ENCODE results near the gene ADAMTSL1. TPM values are rescaled to one million over a fixed set of nuclear protein-coding genes. Genes with fewer than 3 reads are reported as not detected.

The ADAMTSL1 gene
- total RNA-seq, 1 donor from 2014 or later, result 1.6 TPM

DNA sequence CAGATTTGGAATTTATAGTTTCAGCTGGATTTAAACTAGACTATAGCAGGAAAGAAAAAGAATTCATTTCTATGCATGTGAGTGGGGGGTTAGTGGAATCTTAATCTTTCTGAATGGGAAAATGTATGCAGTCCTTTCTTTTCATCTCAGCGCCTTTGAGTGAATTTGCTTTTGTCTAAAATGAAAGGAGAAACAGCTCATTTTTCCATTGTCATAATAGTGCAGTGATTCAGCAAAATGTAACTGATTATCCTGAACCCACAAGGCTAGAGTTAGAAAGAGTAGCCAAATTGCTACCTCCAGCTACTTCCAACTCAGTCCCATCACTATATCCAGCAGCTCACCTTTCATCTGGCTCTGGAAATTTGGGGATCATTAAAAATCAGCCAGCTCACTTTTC is 134.4 kb downstream of the ADAMTSL1 start:
- DNase-seq (ENCODE audit: low read depth) (no peak), FAIRE-seq (no peak)
- no peaks in the 10 kb centered on the region for H3K27me3 ChIP-seq (ENCODE audit: control insufficient read depth, insufficient read depth, low read length)
- TF ChIP-seq, protein P1, sequence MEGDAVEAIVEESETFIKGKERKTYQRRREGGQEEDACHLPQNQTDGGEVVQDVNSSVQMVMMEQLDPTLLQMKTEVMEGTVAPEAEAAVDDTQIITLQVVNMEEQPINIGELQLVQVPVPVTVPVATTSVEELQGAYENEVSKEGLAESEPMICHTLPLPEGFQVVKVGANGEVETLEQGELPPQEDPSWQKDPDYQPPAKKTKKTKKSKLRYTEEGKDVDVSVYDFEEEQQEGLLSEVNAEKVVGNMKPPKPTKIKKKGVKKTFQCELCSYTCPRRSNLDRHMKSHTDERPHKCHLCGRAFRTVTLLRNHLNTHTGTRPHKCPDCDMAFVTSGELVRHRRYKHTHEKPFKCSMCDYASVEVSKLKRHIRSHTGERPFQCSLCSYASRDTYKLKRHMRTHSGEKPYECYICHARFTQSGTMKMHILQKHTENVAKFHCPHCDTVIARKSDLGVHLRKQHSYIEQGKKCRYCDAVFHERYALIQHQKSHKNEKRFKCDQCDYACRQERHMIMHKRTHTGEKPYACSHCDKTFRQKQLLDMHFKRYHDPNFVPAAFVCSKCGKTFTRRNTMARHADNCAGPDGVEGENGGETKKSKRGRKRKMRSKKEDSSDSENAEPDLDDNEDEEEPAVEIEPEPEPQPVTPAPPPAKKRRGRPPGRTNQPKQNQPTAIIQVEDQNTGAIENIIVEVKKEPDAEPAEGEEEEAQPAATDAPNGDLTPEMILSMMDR (IDR thresholded peaks at IDR 0.05; ENCODE audit: insufficient read depth, low read length, severe bottlenecking), result no peak
- no peaks in the 10 kb centered on the region for H3K36me3 ChIP-seq (ENCODE audit: control insufficient read depth, insufficient read depth, low read length)
- H3K4me3 ChIP-seq (ENCODE audit: low read depth, low read length), result no peak overlapping the region

DNA sequence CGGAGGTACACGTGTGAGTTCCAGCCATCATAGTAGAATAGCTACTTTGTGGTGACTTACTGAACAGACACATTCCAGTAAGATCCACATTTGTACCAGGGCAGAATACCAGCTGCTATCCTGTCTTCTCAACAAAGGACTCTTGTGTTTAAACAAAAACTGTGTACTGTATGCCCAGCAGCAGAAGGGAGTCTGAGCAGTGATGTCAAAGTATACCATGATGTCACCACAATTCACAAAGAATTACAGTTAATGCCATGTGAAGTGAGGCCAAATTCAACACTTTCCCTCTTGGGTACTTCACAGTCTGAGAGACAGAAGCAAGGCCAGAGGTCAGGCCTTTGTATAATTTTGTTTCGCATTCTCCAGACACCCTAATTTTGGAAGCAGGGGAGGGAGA is 137.0 kb downstream of the ADAMTSL1 start:
- DNase-seq (ENCODE audit: low read depth) (no peak), FAIRE-seq (no peak)
- no peaks in the 10 kb centered on the region for H3K36me3 ChIP-seq (ENCODE audit: control insufficient read depth, insufficient read depth, low read length)
- TF ChIP-seq, protein P1 (IDR thresholded peaks at IDR 0.05; ENCODE audit: insufficient read depth, low read length, severe bottlenecking), result no peak
- no peak overlapping the region for H3K4me3 ChIP-seq (ENCODE audit: low read depth, low read length)
- H3K27me3 ChIP-seq (ENCODE audit: control insufficient read depth, insufficient read depth, low read length), result no peaks in the 10 kb centered on the region

DNA sequence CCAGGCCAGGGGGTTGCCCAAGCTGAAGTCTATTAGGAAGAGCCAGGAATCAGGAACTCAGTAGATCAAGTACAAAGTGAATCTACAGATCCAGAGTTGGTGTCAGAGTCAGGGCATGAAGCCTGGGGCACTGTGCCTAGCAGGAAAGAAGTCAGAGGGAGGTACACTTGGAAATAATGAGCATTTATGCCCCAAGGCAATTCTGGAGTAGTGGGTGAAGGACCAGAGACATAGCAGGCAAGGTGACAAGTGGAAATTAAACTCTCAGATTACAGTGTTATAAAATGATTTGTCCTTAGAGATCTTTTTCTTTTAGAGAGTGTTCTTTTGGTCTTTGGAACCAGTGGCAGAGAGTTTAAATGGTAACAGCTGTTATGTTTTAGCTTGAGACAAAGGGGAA is 138.0 kb downstream of the ADAMTSL1 start:
- H3K36me3 ChIP-seq (ENCODE audit: control insufficient read depth, insufficient read depth, low read length), result no peaks in the 10 kb centered on the region
- FAIRE-seq (no peak), DNase-seq (ENCODE audit: low read depth) (no peak)
- TF ChIP-seq, protein P1 (IDR thresholded peaks at IDR 0.05; ENCODE audit: insufficient read depth, low read length, severe bottlenecking), result no peak
- H3K4me3 ChIP-seq (ENCODE audit: low read depth, low read length), result no peak overlapping the region
- H3K27me3 ChIP-seq (ENCODE audit: control insufficient read depth, insufficient read depth, low read length), result no peaks in the 10 kb centered on the region

DNA sequence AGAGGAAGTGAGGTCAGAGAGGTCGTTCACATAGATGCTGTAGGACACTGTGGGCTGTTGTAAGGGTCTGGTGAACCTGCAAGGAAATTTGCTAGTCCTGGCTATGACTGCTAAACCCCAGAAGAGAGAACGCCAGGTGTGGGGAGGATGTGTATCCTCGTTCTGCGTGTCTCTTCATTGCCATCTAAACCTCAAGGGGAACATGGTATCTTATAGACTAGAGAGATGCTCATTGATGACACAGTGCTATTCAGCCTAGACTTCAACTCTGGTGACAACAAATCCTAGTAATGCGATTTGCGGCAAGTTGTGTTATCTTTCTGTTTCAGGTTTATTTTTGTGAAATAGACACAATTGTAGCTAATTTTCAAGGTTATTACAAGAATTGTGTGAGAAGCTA is 140.2 kb downstream of the ADAMTSL1 start:
- DNase-seq (ENCODE audit: low read depth), result no peak
- H3K27me3 ChIP-seq (ENCODE audit: control insufficient read depth, insufficient read depth, low read length), result no peaks in the 10 kb centered on the region
- TF ChIP-seq, protein P1 (IDR thresholded peaks at IDR 0.05; ENCODE audit: insufficient read depth, low read length, severe bottlenecking), result no peak
- H3K36me3 ChIP-seq (ENCODE audit: control insufficient read depth, insufficient read depth, low read length), result no peaks in the 10 kb centered on the region
- peak; percentile 88 for FAIRE-seq
- no peak overlapping the region for H3K4me3 ChIP-seq (ENCODE audit: low read depth, low read length)

DNA sequence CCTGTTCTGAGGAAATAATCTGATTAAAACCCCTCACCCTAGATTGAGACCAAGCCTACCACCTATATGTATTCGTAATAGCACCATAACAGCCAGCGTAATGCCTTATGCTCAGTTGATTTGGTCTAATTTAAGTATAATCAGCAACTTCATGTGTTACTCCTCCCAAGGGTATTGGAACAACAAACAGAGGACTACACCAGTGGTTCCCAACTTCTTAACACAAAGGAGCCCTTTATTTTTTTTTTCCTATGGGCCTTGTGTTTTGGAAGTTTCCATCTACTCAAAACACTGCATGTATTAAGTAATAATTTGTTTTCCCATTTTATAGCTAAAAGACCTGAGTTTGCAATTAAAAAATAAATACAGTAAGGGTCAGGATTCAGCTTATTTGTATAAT is 140.7 kb downstream of the ADAMTSL1 start:
- FAIRE-seq (no peak), DNase-seq (ENCODE audit: low read depth) (no peak)
- no peaks in the 10 kb centered on the region for H3K27me3 ChIP-seq (ENCODE audit: control insufficient read depth, insufficient read depth, low read length)
- no peak overlapping the region for H3K4me3 ChIP-seq (ENCODE audit: low read depth, low read length)
- TF ChIP-seq, protein P1 (IDR thresholded peaks at IDR 0.05; ENCODE audit: insufficient read depth, low read length, severe bottlenecking), result no peak
- H3K36me3 ChIP-seq (ENCODE audit: control insufficient read depth, insufficient read depth, low read length), result no peaks in the 10 kb centered on the region

DNA sequence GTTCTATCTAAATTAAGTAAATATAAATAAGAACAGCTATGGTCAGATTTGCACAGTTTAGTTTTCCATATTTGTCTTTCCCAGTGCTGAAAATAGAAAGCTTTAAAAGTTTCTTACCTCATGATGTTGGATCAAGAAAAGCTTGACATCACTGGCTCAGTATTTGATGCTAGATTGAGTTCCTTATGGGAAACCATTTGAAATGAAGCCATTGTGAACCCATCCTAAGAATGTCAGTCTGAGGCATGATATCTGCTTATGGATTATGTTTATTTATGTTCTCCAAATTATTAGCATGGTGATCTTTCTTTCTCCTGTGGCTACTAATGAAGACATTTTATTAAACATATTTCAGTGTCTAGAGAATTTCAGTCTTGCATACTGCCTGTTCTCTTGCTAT is 143.0 kb downstream of the ADAMTSL1 start:
- Histone ChIP-seq H3K36me3 (ENCODE audit: control insufficient read depth, insufficient read depth, low read length) (no peaks in the 10 kb centered on the region), H3K4me3 (ENCODE audit: low read depth, low read length) (no peak overlapping the region), H3K27me3 (ENCODE audit: control insufficient read depth, insufficient read depth, low read length) (no peaks in the 10 kb centered on the region)
- no peak for FAIRE-seq
- no peak for DNase-seq (ENCODE audit: low read depth)
- TF ChIP-seq, protein P1 (IDR thresholded peaks at IDR 0.05; ENCODE audit: insufficient read depth, low read length, severe bottlenecking), result no peak

All from bronchial epithelial cell (primary cell).